Measurements from ENCODE around the gene SMOC2.

- TF ChIP-seq CTCF (optimal IDR thresholded peaks at IDR 0.05 in 1 of 3, IDR thresholded peaks at IDR 0.05 in 1 of 3, conservative IDR thresholded peaks at IDR 0.05 in 1 of 3; ENCODE audit: extremely low read depth in 1 of 3, insufficient read depth in 2 of 3, low read length in 3 of 3): no peak
- TF ChIP-seq EZH2 (IDR thresholded peaks at IDR 0.05; ENCODE audit: low read length): no peak
Observed at GRCh38 chr6:168602576-168602975, 161.6 kb downstream of the SMOC2 start.
